Measurements from ENCODE around the gene UPF1.

DNA sequence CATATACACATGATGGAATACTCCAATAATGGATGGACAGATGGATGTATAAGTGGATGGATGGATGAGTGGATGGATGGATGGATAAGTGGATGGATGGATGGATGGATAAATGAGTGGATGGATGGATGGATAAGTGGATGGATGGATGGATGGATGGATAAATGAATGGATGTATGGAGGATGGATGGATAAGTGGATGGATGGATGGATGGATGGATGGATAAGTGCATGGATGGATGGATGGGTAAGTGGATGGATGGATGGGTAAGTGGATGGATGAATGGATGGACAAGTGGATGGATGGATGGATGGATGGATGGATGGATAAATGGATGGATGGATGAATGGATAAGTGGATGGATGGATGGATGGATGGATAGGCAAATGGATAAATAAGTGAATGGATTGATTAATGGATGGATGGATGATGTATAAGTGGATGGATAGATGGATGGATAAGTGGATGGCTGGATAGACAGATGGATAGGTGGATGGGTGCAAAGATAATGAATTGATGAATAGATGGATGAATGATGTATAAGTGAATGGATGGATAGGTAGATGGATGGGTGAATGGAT is 32.3 kb upstream of the UPF1 start:
- TF ChIP-seq, protein P1, sequence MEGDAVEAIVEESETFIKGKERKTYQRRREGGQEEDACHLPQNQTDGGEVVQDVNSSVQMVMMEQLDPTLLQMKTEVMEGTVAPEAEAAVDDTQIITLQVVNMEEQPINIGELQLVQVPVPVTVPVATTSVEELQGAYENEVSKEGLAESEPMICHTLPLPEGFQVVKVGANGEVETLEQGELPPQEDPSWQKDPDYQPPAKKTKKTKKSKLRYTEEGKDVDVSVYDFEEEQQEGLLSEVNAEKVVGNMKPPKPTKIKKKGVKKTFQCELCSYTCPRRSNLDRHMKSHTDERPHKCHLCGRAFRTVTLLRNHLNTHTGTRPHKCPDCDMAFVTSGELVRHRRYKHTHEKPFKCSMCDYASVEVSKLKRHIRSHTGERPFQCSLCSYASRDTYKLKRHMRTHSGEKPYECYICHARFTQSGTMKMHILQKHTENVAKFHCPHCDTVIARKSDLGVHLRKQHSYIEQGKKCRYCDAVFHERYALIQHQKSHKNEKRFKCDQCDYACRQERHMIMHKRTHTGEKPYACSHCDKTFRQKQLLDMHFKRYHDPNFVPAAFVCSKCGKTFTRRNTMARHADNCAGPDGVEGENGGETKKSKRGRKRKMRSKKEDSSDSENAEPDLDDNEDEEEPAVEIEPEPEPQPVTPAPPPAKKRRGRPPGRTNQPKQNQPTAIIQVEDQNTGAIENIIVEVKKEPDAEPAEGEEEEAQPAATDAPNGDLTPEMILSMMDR (conservative IDR thresholded peaks at IDR 0.05 in 1 of 2, IDR thresholded peaks at IDR 0.05 in 1 of 2; ENCODE audit: extremely low read depth in 1 of 2, insufficient read depth in 1 of 2, low read depth in 1 of 2, low read length in 2 of 2): no peak
- TF ChIP-seq EZH2 (IDR thresholded peaks at IDR 0.05; ENCODE audit: borderline replicate concordance, low read length): no peak
